Suprapubic skin (tissue), 4 donors: Measurements from ENCODE around the gene CFAP46. TPM values are rescaled to one million over a fixed set of nuclear protein-coding genes. Genes with fewer than 3 reads are reported as not detected.

Experiments used
- DNase-seq, 2 donors: peaks; one replicate each; pipeline ENCODE4 v3.0.0-alpha.2; 2019; ENCODE audit warnings: low spot score in 2 of 2
- H3K27ac ChIP-seq: fragments of 200-600 bp; sonication (generic); one replicate; pipeline ENCODE4 v1.5.1; 2019
- H3K27me3 ChIP-seq: fragments of 200-600 bp; sonication (generic); one replicate; pipeline ENCODE4 v1.5.1; 2019
- H3K36me3 ChIP-seq: fragments of 200-600 bp; sonication (generic); one replicate; pipeline ENCODE4 v1.5.1; 2019
- H3K4me1 ChIP-seq: fragments of 200-600 bp; sonication (generic); one replicate; pipeline ENCODE4 v1.5.1; 2019
- H3K4me3 ChIP-seq: fragments of 200-600 bp; sonication (generic); one replicate; pipeline ENCODE4 v1.5.1; 2019; ENCODE audit warnings: mild to moderate bottlenecking
- H3K9me3 ChIP-seq: fragments of 200-600 bp; sonication (generic); one replicate; pipeline ENCODE4 v1.5.1; 2019
- CTCF ChIP-seq, 2 donors: fragments of 200-600 bp in 1 of 2; fragments of 450-650 bp in 1 of 2; sonication (generic) in 1 of 2; IDR thresholded peaks; one replicate each; pipeline ENCODE4 v1.5.1; 2016 to 2019; ENCODE audit warnings: antibody characterized with exemption in 2 of 2, mild to moderate bottlenecking in 1 of 2, moderate library complexity in 1 of 2
- EP300 ChIP-seq: sonication (generic); formaldehyde crosslinking; IDR thresholded peaks from one replicate; pipeline ENCODE4 v1.6.1; 2017; ENCODE audit warnings: antibody characterized with exemption
- POLR2A ChIP-seq, 2 donors: fragments of 450-650 bp; IDR thresholded peaks; one replicate each; pipeline ENCODE4 v1.6.1; 2017; ENCODE audit warnings: antibody characterized with exemption in 2 of 2, mild to moderate bottlenecking in 2 of 2, moderate library complexity in 2 of 2
- POLR2AphosphoS5 ChIP-seq, 3 donors: sonication (generic); formaldehyde crosslinking; IDR thresholded peaks; one replicate each; pipeline ENCODE4 v1.6.1; 2017; ENCODE audit warnings: antibody characterized with exemption in 3 of 3
- WGBS: methylation state at CpG from one replicate; pipeline ENCODE4 v1.1.5; 2018; 5-methylcytosine and 5-hydroxymethylcytosine counted together
- total RNA-seq, 4 donors: library from RNA; depleted of rRNA; stranded (reverse); fragments of >200 nt; gene quantifications; one replicate each; pipeline ENCODE4 v1.1.0, GENCODE V29; 2016

CFAP46 gene
- under 1 TPM in 2 of 4 donors, not detected in 2; 0.11 to 0.21 TPM for total RNA-seq

GRCh38 chr10:132942101-132943057 is at the start of gene CFAP46:
CFAP46 (minus strand) TSS chr10:132942570; CDS start chr10:132942484, 86 bp downstream.
- DNase-seq = no peak
- H3K27ac ChIP-seq = no peak within 1 kb of the TSS
- no peak for TF ChIP-seq CTCF (IDR thresholded peaks at IDR 0.05)
- no peak for TF ChIP-seq EP300
- no peak for TF ChIP-seq POLR2AphosphoS5 (IDR thresholded peaks at IDR 0.05)
- no peak for TF ChIP-seq POLR2A (IDR thresholded peaks at IDR 0.05)
- peaks cover 14% of the 10 kb centered on the region for H3K4me1 ChIP-seq
- H3K27me3 ChIP-seq = peaks cover 71% of the 10 kb centered on the region
- H3K4me3 ChIP-seq = peak within 1 kb of the TSS; percentile 47
- WGBS = 2% methylated on average over 12 of the region's 90 CpGs
- no peaks in the 10 kb centered on the region for H3K9me3 ChIP-seq
- no peaks in the 10 kb centered on the region for H3K36me3 ChIP-seq

- Histone ChIP-seq H3K27ac (no peak overlapping the region), H3K36me3 (no peaks in the 10 kb centered on the region), H3K27me3 (peaks cover 51% of the 10 kb centered on the region), H3K4me1 (peaks cover 9% of the 10 kb centered on the region), H3K4me3 (no peak overlapping the region), H3K9me3 (no peaks in the 10 kb centered on the region)
- no peak for TF ChIP-seq POLR2A (IDR thresholded peaks at IDR 0.05)
- no peak for TF ChIP-seq EP300
- TF ChIP-seq POLR2AphosphoS5 (IDR thresholded peaks at IDR 0.05) = no peak
- TF ChIP-seq CTCF (IDR thresholded peaks at IDR 0.05) = no peak
- DNase-seq = no peak
- 64% methylated on average over 10 of the region's 20 CpGs for WGBS
These were observed 49.5 kb upstream of the CFAP46 start for GRCh38 chr10:132991706-132992432.

GRCh38 chr10:132990684-132991545 is 48.5 kb upstream of the CFAP46 start:
- Histone ChIP-seq H3K9me3 (no peaks in the 10 kb centered on the region), H3K4me3 (no peak overlapping the region), H3K4me1 (peaks cover 9% of the 10 kb centered on the region), H3K36me3 (no peaks in the 10 kb centered on the region), H3K27me3 (peaks cover 55% of the 10 kb centered on the region), H3K27ac (no peak overlapping the region)
- TF ChIP-seq POLR2A (IDR thresholded peaks at IDR 0.05) (no peak), CTCF (IDR thresholded peaks at IDR 0.05) (no peak), POLR2AphosphoS5 (IDR thresholded peaks at IDR 0.05) (no peak), EP300 (no peak)
- whole genome bisulfite sequencing = 70% methylated on average over 23 of the region's 32 CpGs
- DNase-seq = no peak

- H3K27ac ChIP-seq = no peak overlapping the region
- H3K4me3 ChIP-seq = no peak overlapping the region
- WGBS = 92% methylated on average over 40 of the region's 46 CpGs
- DNase-seq = no peak
- peaks cover 51% of the 10 kb centered on the region for H3K27me3 ChIP-seq
- H3K9me3 ChIP-seq = no peaks in the 10 kb centered on the region
- H3K4me1 ChIP-seq = peaks cover 9% of the 10 kb centered on the region
- H3K36me3 ChIP-seq = no peaks in the 10 kb centered on the region
- TF ChIP-seq POLR2AphosphoS5 (IDR thresholded peaks at IDR 0.05) = no peak
- no peak for TF ChIP-seq EP300
- no peak for TF ChIP-seq POLR2A (IDR thresholded peaks at IDR 0.05)
- TF ChIP-seq CTCF (IDR thresholded peaks at IDR 0.05) = no peak
These were observed 47.4 kb upstream of the CFAP46 start for GRCh38 chr10:132989476-132990415.
